H1 (cell line): ENCODE results near the gene SLC6A12. TPM values are rescaled to one million over a fixed set of nuclear protein-coding genes. Genes with fewer than 3 reads are reported as not detected.

Experiments used
- CTCF ChIA-PET: fragments of 300-600 bp; sonication (Branson Sonifier 250); formaldehyde crosslinking; loops from one replicate; lab custom pipeline; 2021; ENCODE audit not compliant: partially characterized antibody; lab: Charles Lee
- POLR2A ChIA-PET: fragments of 300-600 bp; sonication (Branson Sonifier 250); formaldehyde crosslinking; loops from one replicate; lab custom pipeline; 2021; ENCODE audit warnings: inconsistent platforms; ENCODE audit not compliant: partially characterized antibody; lab: Charles Lee
- DNase-seq, 2 experiments: peaks; one replicate each; pipeline versions ENCODE4 v3.0.0 to v3.0.0-alpha.2; 2010 to 2022; ENCODE audit warnings: low spot score in 2 of 2, low read depth in 1 of 2, mixed read lengths in 1 of 2
- FAIRE-seq: peaks from 2 replicates; lab custom pipeline; 2011; peaks lifted over from hg19 to GRCh38; lab: Jason Lieb, UNC
- H2AFZ ChIP-seq: 2 replicates; pipeline ENCODE4 v1.8.1; 2012; ENCODE audit warnings: low read length, inconsistent platforms
- H2AK5ac ChIP-seq: 2 replicates; pipeline ENCODE4 v1.6.1; 2013; ENCODE audit warnings: low read depth, low read length
- H2BK120ac ChIP-seq: replicated peaks from 2 replicates; pipeline ENCODE3; 2013; ENCODE audit warnings: low read depth, low read length, inconsistent platforms
- H2BK12ac ChIP-seq: 2 replicates; pipeline ENCODE4 v1.6.1; 2013; ENCODE audit warnings: low read depth, low read length
- H2BK15ac ChIP-seq: 2 replicates; pipeline ENCODE4 v1.6.1; 2013; ENCODE audit warnings: low read length
- H2BK20ac ChIP-seq: 2 replicates; pipeline ENCODE4 v1.6.1; 2013; ENCODE audit warnings: low read length
- H2BK5ac ChIP-seq: 2 replicates; pipeline ENCODE4 v1.6.1; 2013; ENCODE audit warnings: low read depth, low read length
- H3K14ac ChIP-seq: 2 replicates; pipeline ENCODE4 v1.6.1; 2013; ENCODE audit warnings: inconsistent platforms; ENCODE audit not compliant: insufficient read length
- H3K18ac ChIP-seq: 2 replicates; pipeline ENCODE4 v1.6.1; 2013; ENCODE audit warnings: low read length; ENCODE audit errors: extremely low read depth
- H3K23ac ChIP-seq: 2 replicates; pipeline ENCODE4 v1.6.1; 2013; ENCODE audit warnings: inconsistent platforms; ENCODE audit not compliant: insufficient read length
- H3K23me2 ChIP-seq: 2 replicates; pipeline ENCODE4 v1.6.1; 2013; ENCODE audit warnings: low read depth, low read length
- H3K27ac ChIP-seq: 2 replicates; pipeline ENCODE4 v1.6.1; 2011; ENCODE audit warnings: low read depth, low read length, inconsistent platforms
- H3K27me3 ChIP-seq, 4 experiments: replicated peaks in 1 of 4; 1 replicate in 1 of 4; 2 replicates in 3 of 4; pipeline versions ENCODE4 v1.6.1 to v1.8.1; 2011 to 2013; ENCODE audit warnings: low read length in 3 of 4, mild to moderate bottlenecking in 3 of 4, inconsistent platforms in 2 of 4, mixed read lengths in 2 of 4, moderate library complexity in 1 of 4; ENCODE audit not compliant: control insufficient read depth in 3 of 4, insufficient read depth in 3 of 4; ENCODE audit errors: extremely low read depth in 1 of 4
- H3K36me3 ChIP-seq, 4 experiments: 2 replicates each; pipeline versions ENCODE4 v1.6.1 to v1.8.1; 2011 to 2013; ENCODE audit warnings: mild to moderate bottlenecking in 4 of 4, low read length in 3 of 4, moderate library complexity in 2 of 4, control low read depth in 1 of 4, inconsistent platforms in 1 of 4; ENCODE audit not compliant: insufficient read depth in 4 of 4, control insufficient read depth in 2 of 4
- H3K4ac ChIP-seq: replicated peaks from 2 replicates; pipeline ENCODE3; 2013; ENCODE audit warnings: low read length, low read depth, mixed read lengths, inconsistent platforms; ENCODE audit not compliant: insufficient read length
- H3K4me1 ChIP-seq, 4 experiments: replicated peaks in 1 of 4; 1 replicate in 1 of 4; 2 replicates in 3 of 4; pipeline versions ENCODE4 v1.6.1 to v1.8.1; 2011 to 2013; ENCODE audit warnings: low read length in 3 of 4, inconsistent platforms in 2 of 4, mixed read lengths in 1 of 4; ENCODE audit not compliant: insufficient read depth in 4 of 4, control insufficient read depth in 3 of 4
- H3K4me2 ChIP-seq, 2 experiments: 2 replicates each; pipeline versions ENCODE4 v1.6.1 to v1.8.1; 2011 to 2013; ENCODE audit warnings: low read depth in 2 of 2, low read length in 2 of 2, control low read depth in 1 of 2, inconsistent platforms in 1 of 2, mild to moderate bottlenecking in 1 of 2; ENCODE audit not compliant: insufficient read depth in 1 of 2
- H3K4me3 ChIP-seq, 4 experiments: fragments of 200-600, 300-600 bp in 1 of 4; sonication (generic), shearing (Covaris generic), sonication (Bioruptor Twin) in 1 of 4; 2 replicates each; pipeline versions ENCODE4 v1.5.1 to v1.8.1; 2011 to 2016; ENCODE audit warnings: low read length in 4 of 4, low read depth in 3 of 4, control low read depth in 2 of 4, inconsistent platforms in 2 of 4, mild to moderate bottlenecking in 2 of 4, mixed read lengths in 1 of 4, moderate library complexity in 1 of 4; ENCODE audit not compliant: insufficient read depth in 2 of 4; ENCODE audit errors: extremely low read depth in 1 of 4
- H3K56ac ChIP-seq: replicated peaks from 2 replicates; pipeline ENCODE3; 2013; ENCODE audit warnings: low read depth, mild to moderate bottlenecking, mixed read lengths, low read length, inconsistent platforms; ENCODE audit not compliant: insufficient read length
- H3K79me1 ChIP-seq: 2 replicates; pipeline ENCODE4 v1.6.1; 2013; ENCODE audit warnings: low read depth, low read length, control low read depth
- H3K79me2 ChIP-seq, 2 experiments: 2 replicates each; pipeline versions ENCODE4 v1.6.1 to v1.8.1; 2012 to 2013; ENCODE audit warnings: low read length in 2 of 2, mild to moderate bottlenecking in 2 of 2, inconsistent platforms in 1 of 2; ENCODE audit not compliant: insufficient read depth in 2 of 2, control insufficient read depth in 1 of 2
- H3K9ac ChIP-seq, 4 experiments: replicated peaks in 1 of 4; 1 replicate in 1 of 4; 2 replicates in 3 of 4; pipeline versions ENCODE4 v1.6.1 to v1.8.1; 2011 to 2013; ENCODE audit warnings: low read depth in 3 of 4, low read length in 3 of 4, control low read depth in 2 of 4, mild to moderate bottlenecking in 2 of 4, moderate library complexity in 2 of 4, inconsistent platforms in 1 of 4; ENCODE audit errors: extremely low read depth in 1 of 4
- H3K9me3 ChIP-seq, 2 experiments: 2 replicates each; pipeline versions ENCODE4 v1.6.1 to v1.8.1; 2012 to 2013; ENCODE audit warnings: mild to moderate bottlenecking in 2 of 2, moderate library complexity in 2 of 2, control low read depth in 1 of 2, inconsistent platforms in 1 of 2, low read depth in 1 of 2, low read length in 1 of 2, mixed read lengths in 1 of 2; ENCODE audit not compliant: insufficient read depth in 2 of 2
- H4K20me1 ChIP-seq, 2 experiments: replicated peaks in 1 of 2; 2 replicates each; pipeline versions ENCODE3 to v1.8.1; 2011 to 2013; ENCODE audit warnings: inconsistent platforms in 2 of 2, low read length in 2 of 2, mild to moderate bottlenecking in 1 of 2; ENCODE audit not compliant: insufficient read depth in 2 of 2, control insufficient read depth in 1 of 2
- H4K5ac ChIP-seq: 2 replicates; pipeline ENCODE4 v1.6.1; 2013; ENCODE audit warnings: low read length, low read depth, mixed read lengths, inconsistent platforms; ENCODE audit not compliant: insufficient read length
- H4K8ac ChIP-seq: 2 replicates; pipeline ENCODE4 v1.8.0; 2013; ENCODE audit warnings: mild to moderate bottlenecking, moderate library complexity, low read length, inconsistent platforms; ENCODE audit not compliant: insufficient read depth; ENCODE audit errors: extremely low read depth
- H4K91ac ChIP-seq: replicated peaks from 2 replicates; pipeline ENCODE3; 2013; ENCODE audit warnings: low read length, mixed read lengths, inconsistent platforms; ENCODE audit not compliant: insufficient read length
- BACH1 ChIP-seq: IDR thresholded peaks from 2 replicates; pipeline ENCODE4 v1.6.1; 2012; ENCODE audit warnings: low read length, improper control_type of control experiment
- BCL11A ChIP-seq, 2 experiments: IDR thresholded peaks; one replicate each; pipeline ENCODE4 v1.6.1; 2011; ENCODE audit warnings: low read depth in 2 of 2, low read length in 2 of 2, mild to moderate bottlenecking in 2 of 2
- CBX8 ChIP-seq: fragments of 300-800, 300-1000 bp; sonication (generic); IDR thresholded peaks from 2 replicates; pipeline ENCODE4 v1.7.1; 2016; ENCODE audit warnings: low read depth, low read length, borderline replicate concordance
- E2F6 ChIP-seq: IDR thresholded peaks from 2 replicates; pipeline ENCODE4 v1.6.1; 2012; ENCODE audit warnings: inconsistent platforms
- EP300 ChIP-seq, 2 experiments: IDR thresholded peaks; 1 replicate in 1 of 2; 2 replicates in 1 of 2; pipeline ENCODE4 v1.6.1; 2011 to 2012; ENCODE audit warnings: low read depth in 2 of 2, low read length in 2 of 2, mild to moderate bottlenecking in 2 of 2, borderline replicate concordance in 1 of 2, inconsistent platforms in 1 of 2, moderate library complexity in 1 of 2
- KDM1A ChIP-seq: fragments of 200-600, 300-600 bp; sonication (generic); IDR thresholded peaks from 2 replicates; pipeline ENCODE4 v1.7.1; 2016; ENCODE audit warnings: mild to moderate bottlenecking, low read length, borderline replicate concordance
- RNF2 ChIP-seq: fragments of 200-900, 300-1000 bp; sonication (generic); IDR thresholded peaks from 2 replicates; pipeline ENCODE4 v1.7.1; 2016; ENCODE audit warnings: borderline replicate concordance, low read depth, mild to moderate bottlenecking, antibody characterized with exemption, low read length; ENCODE audit not compliant: poor library complexity, severe bottlenecking; ENCODE audit errors: missing control alignments
- SIRT6 ChIP-seq: IDR thresholded peaks from one replicate; pipeline ENCODE4 v1.7.1; 2012; ENCODE audit warnings: low read length, inconsistent platforms
- USF2 ChIP-seq: IDR thresholded peaks from 2 replicates; pipeline ENCODE4 v1.6.1; 2011; ENCODE audit warnings: low read length, improper control_type of control experiment
- ZNF274 ChIP-seq: IDR thresholded peaks from 2 replicates; pipeline ENCODE4 v1.7.0; 2012; ENCODE audit warnings: low read length, borderline replicate concordance; ENCODE audit errors: extremely low read depth
- WGBS, 2 experiments: shearing (Covaris generic) in 1 of 2; methylation state at CpG; one replicate each; pipeline versions ENCODE4 v1.1.6 to v1.1.7; 2013 to 2015; ENCODE audit warnings: low lambda C conversion rate in 2 of 2, mixed read lengths in 2 of 2, inconsistent platforms in 1 of 2, low coverage in 1 of 2, missing lambda C conversion rate in 1 of 2; ENCODE audit not compliant: insufficient replicate concordance in 2 of 2, insufficient coverage in 1 of 2, insufficient read length in 1 of 2; ENCODE audit errors: extremely low coverage in 1 of 2, missing lambda C conversion rate in 1 of 2; 5-methylcytosine and 5-hydroxymethylcytosine counted together
- polyA plus RNA-seq, 7 experiments: library from polyadenylated mRNA; depleted of rRNA in 3 of 7; stranded (reverse) in 5 of 7; unstranded in 2 of 7; fragments of >200 nt in 5 of 7; fragments of 200-250 nt in 2 of 7; gene quantifications; 1 replicate in 5 of 7; 2 replicates in 1 of 7; 4 replicates in 1 of 7; pipeline versions ENCODE4 v1.2.1 to v1.2.3, GENCODE V29; 2011 to 2013; ENCODE audit warnings: missing spikeins in 2 of 7, mixed read lengths in 2 of 7
- total RNA-seq: library from RNA; stranded (reverse); fragmentation: NEBNext Ultra II Directional; extraction: Animal tissue kit (Norgen Biotek cat#: 25700); gene quantifications from 2 replicates; pipeline ENCODE4 v1.2.1, GENCODE V29; 2021

The SLC6A12 gene
- total and polyA plus RNA-seq, 2 of the 8 experiments (the other 6 are each of a cell fraction or from before 2014, with no cell fraction given): 0.70 to 1.1 TPM

- Histone ChIP-seq H2AFZ (no peak overlapping the region), H3K14ac (no peak overlapping the region), H3K9ac (no peak overlapping the region), H3K9me3 (no peaks in the 10 kb centered on the region), H3K18ac (no peak overlapping the region), H3K27ac (no peak overlapping the region), H2BK12ac (no peak overlapping the region), H3K4me3 (no peak overlapping the region), H3K27me3 (peaks cover 0 to 2% (median 0%) of the 10 kb centered on the region in 4 experiments; a peak in 3 of 7 replicates), H4K20me1 (no peaks in the 10 kb centered on the region), H3K23me2 (no peaks in the 10 kb centered on the region), H3K56ac (no peak overlapping the region), H2BK20ac (no peak overlapping the region), H3K79me2 (no peaks in the 10 kb centered on the region), H4K91ac (no peak overlapping the region), H3K36me3 (no peaks in the 10 kb centered on the region), H2AK5ac (no peak overlapping the region), H3K23ac (no peak overlapping the region), H4K5ac (no peak overlapping the region), H3K4me1 (peaks cover 0 to 10% (median 5%) of the 10 kb centered on the region in 4 experiments; a peak in 5 of 7 replicates), H3K4me2 (no peak overlapping the region), H4K8ac (no peak overlapping the region), H2BK120ac (no peak overlapping the region), H3K4ac (no peak overlapping the region), H2BK15ac (no peak overlapping the region), H3K79me1 (no peaks in the 10 kb centered on the region), H2BK5ac (no peak overlapping the region)
- POLR2A ChIA-PET: interaction anchor here (1.2 kb wide), 1 partner anchor 26 kb away, joined by 3 read pairs; no protein-coding TSS in a partner anchor
- no peak for FAIRE-seq
- 83% methylated on average over 7 of the region's 7 CpGs; no CpG with 5 or more reads in 1 of the 2 experiments for WGBS, 2 experiments
- peak in 1 of 2 experiments; percentile 23 for DNase-seq
- CTCF ChIA-PET: interaction anchor here (1.1 to 8.6 kb wide), 4 partner anchors 8 to 79 kb away, joined by 3 to 101 read pairs (median 4); no protein-coding TSS in a partner anchor
- TF ChIP-seq USF2 (no peak), SIRT6 (no peak), ZNF274 (no peak), RNF2 (no peak), KDM1A (no peak), CBX8 (no peak), BACH1 (no peak), BCL11A (IDR thresholded peaks at IDR 0.05; ENCODE audit: low read depth in 2 of 2, low read length in 2 of 2) (no peak), EP300 (IDR thresholded peaks at IDR 0.05; ENCODE audit: borderline replicate concordance in 1 of 2, low read depth in 2 of 2, low read length in 2 of 2) (no peak), E2F6 (no peak)
Observed at GRCh38 chr12:227286-227915, 13.4 kb upstream of the SLC6A12 start.
